ENCODE results near the gene TAS2R10.
"Not testable (repeated sequence)": the region's sequence is repeated elsewhere in the genome, so short reads cannot be mapped to it uniquely, and the experiment has no call there.

DNA sequence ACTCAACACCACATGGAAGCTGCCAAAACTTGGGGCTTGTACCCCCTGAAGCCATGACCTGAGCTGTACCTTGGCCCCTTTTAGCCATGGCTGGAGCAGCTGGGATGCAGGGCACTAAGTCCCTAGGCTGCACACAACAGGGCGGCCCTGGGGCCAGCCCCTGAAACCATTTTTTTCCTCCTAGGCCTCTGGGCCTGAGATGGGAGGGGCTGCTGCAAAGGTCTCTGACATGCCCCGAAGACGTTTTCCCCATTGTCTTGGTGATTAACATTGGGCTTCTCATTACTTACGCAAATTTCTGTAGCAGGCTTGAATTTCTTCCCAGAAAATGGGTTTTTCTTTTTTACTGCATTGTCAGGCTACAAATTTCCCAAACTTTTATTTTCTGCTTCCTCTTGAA is 34.4 kb downstream of the TAS2R10 start:
- TF ChIP-seq EZH2, EZH2phosphoT487 (IDR thresholded peaks at IDR 0.05): not testable (repeated sequence)
- TF ChIP-seq, protein P1, sequence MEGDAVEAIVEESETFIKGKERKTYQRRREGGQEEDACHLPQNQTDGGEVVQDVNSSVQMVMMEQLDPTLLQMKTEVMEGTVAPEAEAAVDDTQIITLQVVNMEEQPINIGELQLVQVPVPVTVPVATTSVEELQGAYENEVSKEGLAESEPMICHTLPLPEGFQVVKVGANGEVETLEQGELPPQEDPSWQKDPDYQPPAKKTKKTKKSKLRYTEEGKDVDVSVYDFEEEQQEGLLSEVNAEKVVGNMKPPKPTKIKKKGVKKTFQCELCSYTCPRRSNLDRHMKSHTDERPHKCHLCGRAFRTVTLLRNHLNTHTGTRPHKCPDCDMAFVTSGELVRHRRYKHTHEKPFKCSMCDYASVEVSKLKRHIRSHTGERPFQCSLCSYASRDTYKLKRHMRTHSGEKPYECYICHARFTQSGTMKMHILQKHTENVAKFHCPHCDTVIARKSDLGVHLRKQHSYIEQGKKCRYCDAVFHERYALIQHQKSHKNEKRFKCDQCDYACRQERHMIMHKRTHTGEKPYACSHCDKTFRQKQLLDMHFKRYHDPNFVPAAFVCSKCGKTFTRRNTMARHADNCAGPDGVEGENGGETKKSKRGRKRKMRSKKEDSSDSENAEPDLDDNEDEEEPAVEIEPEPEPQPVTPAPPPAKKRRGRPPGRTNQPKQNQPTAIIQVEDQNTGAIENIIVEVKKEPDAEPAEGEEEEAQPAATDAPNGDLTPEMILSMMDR (IDR thresholded peaks at IDR 0.05), result not testable (repeated sequence)

Measured in neural progenitor cell (in vitro differentiated cells).